ENCODE results near the gene ASTN1. TPM values are rescaled to one million over a fixed set of nuclear protein-coding genes. Genes with fewer than 3 reads are reported as not detected.

ASTN1 gene
- total RNA-seq, 4 donors from 2014 or later: 1.2 to 2.2 (median 1.6) TPM

- Histone ChIP-seq H3K4me1 (no peaks in the 10 kb centered on the region), H3K27ac (replicated peaks in 1 of 4) (no peak overlapping the region), H3K9me3 (no peaks in the 10 kb centered on the region), H3K27me3 (no peaks in the 10 kb centered on the region), H3K4me3 (no peak overlapping the region), H3K36me3 (no peaks in the 10 kb centered on the region)
- WGBS: 42% methylated on average over 13 of the region's 17 CpGs
- peak; percentile 15 to 43 (median 35) for TF ChIP-seq CTCF (IDR thresholded peaks at IDR 0.05)
- TF ChIP-seq POLR2A (IDR thresholded peaks at IDR 0.05; ENCODE audit: low read depth): no peak
- TF ChIP-seq POLR2AphosphoS5 (IDR thresholded peaks at IDR 0.05): no peak
- no peak for TF ChIP-seq EP300 (IDR thresholded peaks at IDR 0.05)
- DNase-seq (ENCODE audit: extremely low spot score): no peak
- intact Hi-C loops (cut with DNase I): no loop called here
Observed at GRCh38 chr1:176949033-176949662, 215.4 kb downstream of the ASTN1 start.

GRCh38 chr1:176944606-176945005 lies 219.9 kb downstream of the ASTN1 start:
- H3K27me3 ChIP-seq: no peaks in the 10 kb centered on the region
- no peak for TF ChIP-seq CTCF (IDR thresholded peaks at IDR 0.05)
- no peak for TF ChIP-seq POLR2AphosphoS5 (IDR thresholded peaks at IDR 0.05)
- TF ChIP-seq POLR2A (IDR thresholded peaks at IDR 0.05; ENCODE audit: low read depth): no peak
- TF ChIP-seq EP300 (IDR thresholded peaks at IDR 0.05): no peak
- no peaks in the 10 kb centered on the region for H3K9me3 ChIP-seq
- WGBS: 87% methylated on average over 4 of the region's 4 CpGs
- no peaks in the 10 kb centered on the region for H3K4me1 ChIP-seq
- H3K27ac ChIP-seq (replicated peaks in 1 of 4): no peak overlapping the region
- DNase-seq (ENCODE audit: extremely low spot score): no peak
- H3K36me3 ChIP-seq: no peaks in the 10 kb centered on the region
- intact Hi-C loops (cut with DNase I): no loop called here
- H3K4me3 ChIP-seq: no peak overlapping the region

GRCh38 chr1:176943783-176944182 lies 220.7 kb downstream of the ASTN1 start:
- H3K27ac ChIP-seq (replicated peaks in 1 of 4): no peak overlapping the region
- no peaks in the 10 kb centered on the region for H3K9me3 ChIP-seq
- no peaks in the 10 kb centered on the region for H3K36me3 ChIP-seq
- no peaks in the 10 kb centered on the region for H3K27me3 ChIP-seq
- no peak overlapping the region for H3K4me3 ChIP-seq
- TF ChIP-seq CTCF (IDR thresholded peaks at IDR 0.05): no peak
- no peak for TF ChIP-seq EP300 (IDR thresholded peaks at IDR 0.05)
- no peak for TF ChIP-seq POLR2AphosphoS5 (IDR thresholded peaks at IDR 0.05)
- no peak for TF ChIP-seq POLR2A (IDR thresholded peaks at IDR 0.05; ENCODE audit: low read depth)
- intact Hi-C loops (cut with DNase I): no loop called here
- WGBS: 81% methylated on average over 4 of the region's 4 CpGs
- no peaks in the 10 kb centered on the region for H3K4me1 ChIP-seq
- no peak for DNase-seq (ENCODE audit: extremely low spot score)

- DNase-seq (ENCODE audit: extremely low spot score): no peak
- Histone ChIP-seq H3K4me1 (no peaks in the 10 kb centered on the region), H3K4me3 (no peak overlapping the region), H3K27ac (replicated peaks in 1 of 4) (no peak overlapping the region), H3K9me3 (no peaks in the 10 kb centered on the region), H3K36me3 (no peaks in the 10 kb centered on the region), H3K27me3 (no peaks in the 10 kb centered on the region)
- 85% methylated on average over 1 of the region's 1 CpG for WGBS
- TF ChIP-seq EP300 (IDR thresholded peaks at IDR 0.05) (no peak), CTCF (IDR thresholded peaks at IDR 0.05) (no peak), POLR2AphosphoS5 (IDR thresholded peaks at IDR 0.05) (no peak), POLR2A (IDR thresholded peaks at IDR 0.05; ENCODE audit: low read depth) (no peak)
- intact Hi-C loops (cut with DNase I): no loop called here
Observed at GRCh38 chr1:176942346-176942745, 222.2 kb downstream of the ASTN1 start.

GRCh38 chr1:176939993-176940392 lies 224.5 kb downstream of the ASTN1 start:
- TF ChIP-seq POLR2A (IDR thresholded peaks at IDR 0.05; ENCODE audit: low read depth) (no peak), EP300 (IDR thresholded peaks at IDR 0.05) (no peak)
- no peak for DNase-seq (ENCODE audit: extremely low spot score)
- no peaks in the 10 kb centered on the region for H3K36me3 ChIP-seq
- intact Hi-C loops (cut with DNase I): no loop called here
- no peaks in the 10 kb centered on the region for H3K27me3 ChIP-seq
- H3K27ac ChIP-seq (replicated peaks in 1 of 4): no peak overlapping the region
- no peaks in the 10 kb centered on the region for H3K4me1 ChIP-seq
- no peak overlapping the region for H3K4me3 ChIP-seq
- WGBS: 77% methylated on average over 2 of the region's 2 CpGs
- no peaks in the 10 kb centered on the region for H3K9me3 ChIP-seq
